ENCODE data around the gene JTB.

GRCh38 chr1:153987621-153988020, 10.1 kb upstream of the JTB start:
- TF ChIP-seq CTCF (IDR thresholded peaks at IDR 0.05 in 2 of 3, conservative IDR thresholded peaks at IDR 0.05 in 1 of 3; ENCODE audit: borderline replicate concordance in 1 of 3, insufficient read depth in 1 of 3, low read depth in 2 of 3, low read length in 2 of 3): no peak
- no peak for TF ChIP-seq EZH2 (IDR thresholded peaks at IDR 0.05)
- TF ChIP-seq POLR2A (IDR thresholded peaks at IDR 0.05; ENCODE audit: borderline replicate concordance, extremely low read depth, insufficient read depth, insufficient read length): no peak
- no peak for TF ChIP-seq EZH2phosphoT487 (IDR thresholded peaks at IDR 0.05; ENCODE audit: borderline replicate concordance)
- no peak for TF ChIP-seq RAD21 (IDR thresholded peaks at IDR 0.05; ENCODE audit: low read depth)
- no peak for TF ChIP-seq REST (IDR thresholded peaks at IDR 0.05; ENCODE audit: low read depth)
- TF ChIP-seq MAX (IDR thresholded peaks at IDR 0.05): no peak
- TF ChIP-seq ZNF274 (IDR thresholded peaks at IDR 0.05; ENCODE audit: low read depth, low read length): no peak
- no peak for TF ChIP-seq YY1 (IDR thresholded peaks at IDR 0.05; ENCODE audit: extremely low read depth, insufficient replicate concordance, low read depth, low read length)
- TF ChIP-seq ELF1 (IDR thresholded peaks at IDR 0.05; ENCODE audit: borderline replicate concordance, low read depth): no peak
- TF ChIP-seq POLR2AphosphoS5 (IDR thresholded peaks at IDR 0.05; ENCODE audit: low read depth, low read length): no peak
- no peak for TF ChIP-seq ZBTB33 (IDR thresholded peaks at IDR 0.05; ENCODE audit: extremely low read depth, insufficient replicate concordance, low read length)
- no peak for TF ChIP-seq SIN3A (IDR thresholded peaks at IDR 0.05; ENCODE audit: low read depth)
- TF ChIP-seq ATF3 (IDR thresholded peaks at IDR 0.05): no peak

Data from HCT116 (cell line).